MG63 (cell line): Measurements from ENCODE around the gene YEATS2. TPM values are rescaled to one million over a fixed set of nuclear protein-coding genes. Genes with fewer than 3 reads are reported as not detected.

Source experiments
- DNase-seq: peaks from one replicate; pipeline ENCODE4 v3.0.0-alpha.2; 2020
- H3K27me3 ChIP-seq: fragments of 250-450 bp; sonication (Bioruptor Pico); 2 replicates; pipeline ENCODE4 v1.5.1; 2020; ENCODE audit warnings: mild to moderate bottlenecking, moderate library complexity
- H3K36me3 ChIP-seq: fragments of 250-450 bp; sonication (Bioruptor Pico); 2 replicates; pipeline ENCODE4 v1.5.1; 2020; ENCODE audit warnings: mild to moderate bottlenecking, moderate library complexity
- H3K4me3 ChIP-seq: fragments of 250-450 bp; sonication (Bioruptor Pico); 2 replicates; pipeline ENCODE4 v1.5.1; 2020; ENCODE audit warnings: mild to moderate bottlenecking, moderate library complexity
- H3K9me3 ChIP-seq: fragments of 250-450 bp; sonication (Bioruptor Pico); 2 replicates; pipeline ENCODE4 v1.5.1; 2020; ENCODE audit warnings: mild to moderate bottlenecking, moderate library complexity
- total RNA-seq: library from RNA; depleted of rRNA; stranded (reverse); fragments of >200 nt; shearing (Covaris generic); gene quantifications from 2 replicates; pipeline ENCODE4 v1.2.3, GENCODE V29; 2014; ENCODE audit warnings: low replicate concordance; rRNA removed

Gene YEATS2
- total RNA-seq, 1 experiment from 2014 or later, result 34.6 TPM

- peaks cover 63% of the 10 kb centered on the region for H3K36me3 ChIP-seq
These were observed 131.9 kb downstream of the YEATS2 start for GRCh38 chr3:183829466-183829865.

GRCh38 chr3:183830187-183830586, 132.6 kb downstream of the YEATS2 start:
- Histone ChIP-seq H3K9me3 (no peaks in the 10 kb centered on the region), H3K36me3 (peaks cover 68% of the 10 kb centered on the region), H3K4me3 (no peak overlapping the region), H3K27me3 (no peaks in the 10 kb centered on the region)
- no peak for DNase-seq

More at GRCh38 chr3:183829466-183829865, 131.9 kb downstream of the YEATS2 start:
- H3K9me3 ChIP-seq, result no peaks in the 10 kb centered on the region
- DNase-seq, result no peak
- no peaks in the 10 kb centered on the region for H3K27me3 ChIP-seq
- H3K4me3 ChIP-seq, result no peak overlapping the region

- Histone ChIP-seq H3K4me3 (no peak overlapping the region), H3K27me3 (no peaks in the 10 kb centered on the region), H3K36me3 (peaks cover 83% of the 10 kb centered on the region), H3K9me3 (no peaks in the 10 kb centered on the region)
- no peak for DNase-seq
These were observed 135.9 kb downstream of the YEATS2 start for GRCh38 chr3:183833516-183833915.

GRCh38 chr3:183837390-183837789, 139.8 kb downstream of the YEATS2 start:
- Histone ChIP-seq H3K27me3 (no peaks in the 10 kb centered on the region), H3K4me3 (no peak overlapping the region), H3K9me3 (no peaks in the 10 kb centered on the region), H3K36me3 (peaks cover 80% of the 10 kb centered on the region)
- DNase-seq, result no peak

GRCh38 chr3:183837894-183838293, 140.3 kb downstream of the YEATS2 start:
- Histone ChIP-seq H3K9me3 (no peaks in the 10 kb centered on the region), H3K4me3 (no peak overlapping the region), H3K36me3 (peaks cover 77% of the 10 kb centered on the region), H3K27me3 (no peaks in the 10 kb centered on the region)
- DNase-seq, result no peak

- peaks cover 77% of the 10 kb centered on the region for H3K36me3 ChIP-seq
- no peak overlapping the region for H3K4me3 ChIP-seq
- H3K27me3 ChIP-seq, result no peaks in the 10 kb centered on the region
- H3K9me3 ChIP-seq, result no peaks in the 10 kb centered on the region
- DNase-seq, result no peak
These were observed 142.2 kb downstream of the YEATS2 start for GRCh38 chr3:183839751-183840150.

- Histone ChIP-seq H3K9me3 (no peaks in the 10 kb centered on the region), H3K36me3 (peaks cover 85% of the 10 kb centered on the region)
- no peak for DNase-seq
These were observed 147.0 kb downstream of the YEATS2 start for GRCh38 chr3:183844606-183845005.

GRCh38 chr3:183845090-183845489, 147.5 kb downstream of the YEATS2 start:
- Histone ChIP-seq H3K4me3 (no peak overlapping the region), H3K27me3 (no peaks in the 10 kb centered on the region), H3K9me3 (no peaks in the 10 kb centered on the region), H3K36me3 (peaks cover 84% of the 10 kb centered on the region)
- no peak for DNase-seq

More at GRCh38 chr3:183844606-183845005, 147.0 kb downstream of the YEATS2 start:
- H3K27me3 ChIP-seq, result no peaks in the 10 kb centered on the region
- H3K4me3 ChIP-seq, result no peak overlapping the region

GRCh38 chr3:183845608-183846288, 148.2 kb downstream of the YEATS2 start:
- no peaks in the 10 kb centered on the region for H3K27me3 ChIP-seq
- no peak for DNase-seq
- H3K4me3 ChIP-seq, result no peak overlapping the region
- H3K9me3 ChIP-seq, result no peaks in the 10 kb centered on the region
- H3K36me3 ChIP-seq, result peaks cover 86% of the 10 kb centered on the region

GRCh38 chr3:183854318-183855035, 156.9 kb downstream of the YEATS2 start:
- Histone ChIP-seq H3K27me3 (no peaks in the 10 kb centered on the region), H3K9me3 (no peaks in the 10 kb centered on the region), H3K36me3 (peaks cover 53% of the 10 kb centered on the region), H3K4me3 (no peak overlapping the region)
- no peak for DNase-seq

GRCh38 chr3:183857863-183858262, 160.3 kb downstream of the YEATS2 start:
- H3K27me3 ChIP-seq, result no peaks in the 10 kb centered on the region
- H3K4me3 ChIP-seq, result no peak overlapping the region
- no peaks in the 10 kb centered on the region for H3K9me3 ChIP-seq
- H3K36me3 ChIP-seq, result peaks cover 67% of the 10 kb centered on the region
- no peak for DNase-seq

Other genes with a start within 250 kb of the YEATS2 start
- not detected in 2 replicates for gene KLHL6, start 142.1 kb upstream of the YEATS2 start, total RNA-seq
- 13.4 and 36.8 TPM in 2 replicates for gene KLHL24, start 62.2 kb upstream of the YEATS2 start, total RNA-seq
- gene MAP6D1, start 127.8 kb downstream of the YEATS2 start, total RNA-seq, result 3.1 TPM in 1 of 2 replicates, not detected in the other
- gene PARL, start 187.1 kb downstream of the YEATS2 start, total RNA-seq, result 55.7 and 75.9 TPM in 2 replicates